CD8-positive, alpha-beta memory T cell (primary cell): Measurements from ENCODE around the gene REEP1. TPM values are rescaled to one million over a fixed set of nuclear protein-coding genes. Genes with fewer than 3 reads are reported as not detected.
A peak's percentile ranks its signal among the peaks of the same experiment; 100 is the strongest.

Source experiments
- CTCF ChIA-PET: fragments of 350-600 bp; sonication (Branson Sonifier 250); formaldehyde crosslinking; loops from one replicate; lab custom pipeline; 2021; ENCODE audit warnings: antibody characterized with exemption; lab: Charles Lee
- POLR2A ChIA-PET: fragments of 350-600 bp; sonication (Branson Sonifier 250); formaldehyde crosslinking; loops from one replicate; lab custom pipeline; 2021; ENCODE audit warnings: antibody characterized with exemption; lab: Charles Lee
- DNase-seq, 5 donors: peaks; one replicate each; pipeline versions ENCODE4 v3.0.0 to v3.0.0-alpha.2; 2020 to 2022; ENCODE audit warnings: mixed read lengths in 1 of 5
- H3K27ac ChIP-seq: one replicate; pipeline ENCODE4 v1.7.0; 2013; ENCODE audit warnings: low read depth, mild to moderate bottlenecking, low read length, moderate library complexity
- H3K27me3 ChIP-seq: 2 replicates; pipeline ENCODE4 v1.7.0; 2013; ENCODE audit warnings: low read length, mild to moderate bottlenecking; ENCODE audit not compliant: insufficient read depth, poor library complexity, severe bottlenecking
- H3K36me3 ChIP-seq: 2 replicates; pipeline ENCODE4 v1.7.0; 2013; ENCODE audit warnings: mild to moderate bottlenecking, low read length, moderate library complexity; ENCODE audit not compliant: insufficient read depth
- H3K4me1 ChIP-seq: 2 replicates; pipeline ENCODE4 v1.7.0; 2013; ENCODE audit warnings: mild to moderate bottlenecking, low read length, moderate library complexity; ENCODE audit not compliant: insufficient read depth
- H3K4me3 ChIP-seq: 2 replicates; pipeline ENCODE4 v1.7.0; 2013; ENCODE audit warnings: mild to moderate bottlenecking, low read length
- H3K9me3 ChIP-seq: 2 replicates; pipeline ENCODE4 v1.7.0; 2013; ENCODE audit warnings: mild to moderate bottlenecking, low read length
- H3K27ac Mint-ChIP-seq, 8 donors: one replicate each; pipeline ENCODE4 v1.8.0; 2020 to 2021; ENCODE audit warnings: mixed read lengths in 8 of 8, mild to moderate bottlenecking in 6 of 8, inconsistent platforms in 3 of 8, moderate library complexity in 3 of 8
- H3K27me3 Mint-ChIP-seq, 2 donors: one replicate each; pipeline ENCODE4 v1.8.0; 2020 to 2021; ENCODE audit warnings: mixed read lengths in 2 of 2, mild to moderate bottlenecking in 1 of 2, moderate library complexity in 1 of 2
- H3K36me3 Mint-ChIP-seq, 3 donors: one replicate each; pipeline ENCODE4 v1.8.0; 2020 to 2021; ENCODE audit warnings: mixed read lengths in 3 of 3, inconsistent platforms in 1 of 3, mild to moderate bottlenecking in 1 of 3
- H3K4me1 Mint-ChIP-seq, 3 donors: one replicate each; pipeline ENCODE4 v1.8.0; 2020 to 2021; ENCODE audit warnings: mixed read lengths in 3 of 3, inconsistent platforms in 1 of 3, mild to moderate bottlenecking in 1 of 3
- H3K4me3 Mint-ChIP-seq, 7 donors: one replicate each; pipeline ENCODE4 v1.8.0; 2020 to 2021; ENCODE audit warnings: mixed read lengths in 7 of 7, mild to moderate bottlenecking in 6 of 7, moderate library complexity in 4 of 7, inconsistent platforms in 2 of 7
- H3K9me3 Mint-ChIP-seq, 5 donors: one replicate each; pipeline ENCODE4 v1.8.0; 2020 to 2022; ENCODE audit warnings: mixed read lengths in 5 of 5, mild to moderate bottlenecking in 3 of 5, moderate library complexity in 2 of 5, inconsistent platforms in 1 of 5
- polyA plus RNA-seq: library from polyadenylated mRNA; unstranded; fragments of 300-500 nt; fragmentation: Illumina TruSeq; gene quantifications from one replicate; pipeline ENCODE4 v1.2.3, GENCODE V29; 2021
- total RNA-seq, 2 experiments: library from RNA; stranded (reverse); gene quantifications; one replicate each; pipeline ENCODE4 v1.2.3, GENCODE V29; 2021

Gene REEP1
- total and polyA plus RNA-seq, 3 experiments from 2014 or later: 0.20 to 0.28 TPM; not detected in 1

DNA sequence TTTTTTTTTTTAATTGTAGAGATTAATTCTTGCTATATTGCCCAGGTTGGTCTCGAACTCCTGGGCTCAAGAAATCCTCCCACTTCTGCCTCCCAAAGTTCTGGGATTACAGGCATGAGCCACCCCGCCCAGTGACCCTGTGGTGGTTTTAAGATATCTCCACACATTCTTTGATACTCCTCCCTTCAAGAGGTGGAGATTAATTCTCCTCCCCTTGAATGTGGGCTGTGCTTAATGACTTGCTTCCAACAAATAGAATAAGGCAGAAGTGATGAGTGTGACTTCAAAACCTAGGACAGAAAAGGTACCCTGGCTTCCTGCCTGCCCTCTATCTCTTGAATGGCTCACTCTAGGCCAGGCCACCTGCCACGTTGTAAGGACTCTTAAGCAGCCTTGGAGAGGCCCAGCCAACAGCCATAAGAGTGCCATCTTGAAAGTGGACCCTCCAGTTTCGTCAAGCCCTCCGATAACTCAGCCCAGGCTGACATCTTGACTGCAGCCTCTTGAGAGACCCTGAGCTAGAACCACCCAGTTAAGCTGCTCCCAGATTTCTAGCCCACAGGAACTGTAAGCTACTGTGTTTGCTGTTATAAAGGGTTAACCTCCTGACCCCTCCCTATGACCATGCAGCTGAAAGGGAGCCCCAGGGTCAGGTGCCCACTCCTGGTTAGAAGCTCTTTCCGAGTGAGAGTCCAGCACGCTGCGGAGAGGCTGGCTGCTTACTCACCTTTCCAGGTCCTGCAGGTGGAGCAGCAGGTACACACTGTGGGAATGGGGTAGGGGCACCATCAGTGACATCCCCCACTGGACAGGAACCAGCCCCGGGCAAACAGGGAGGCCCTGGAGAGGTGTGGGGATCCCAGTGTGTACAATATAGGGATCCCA, 110.5 kb downstream of the REEP1 start:
- H3K9me3 ChIP-seq: no peaks in the 10 kb centered on the region
- POLR2A ChIA-PET: no interaction called here
- no peaks in the 10 kb centered on the region for H3K27me3 ChIP-seq
- no peak overlapping the region for H3K27ac ChIP-seq
- H3K4me1 ChIP-seq: peaks cover 10% of the 10 kb centered on the region
- Mint-ChIP-seq H3K36me3 (peaks cover 0 to under 1% (median 0%) of the 10 kb centered on the region in 3 donors), H3K4me1 (peaks cover 0 to 8% (median 0%) of the 10 kb centered on the region in 3 donors), H3K9me3 (no peaks in the 10 kb centered on the region), H3K27me3 (peaks cover 1 to 2% of the 10 kb centered on the region in 2 donors), H3K4me3 (no peak overlapping the region), H3K27ac (no peak overlapping the region)
- no peaks in the 10 kb centered on the region for H3K36me3 ChIP-seq
- DNase-seq: no peak
- CTCF ChIA-PET: no interaction called here
- H3K4me3 ChIP-seq: no peak overlapping the region

DNA sequence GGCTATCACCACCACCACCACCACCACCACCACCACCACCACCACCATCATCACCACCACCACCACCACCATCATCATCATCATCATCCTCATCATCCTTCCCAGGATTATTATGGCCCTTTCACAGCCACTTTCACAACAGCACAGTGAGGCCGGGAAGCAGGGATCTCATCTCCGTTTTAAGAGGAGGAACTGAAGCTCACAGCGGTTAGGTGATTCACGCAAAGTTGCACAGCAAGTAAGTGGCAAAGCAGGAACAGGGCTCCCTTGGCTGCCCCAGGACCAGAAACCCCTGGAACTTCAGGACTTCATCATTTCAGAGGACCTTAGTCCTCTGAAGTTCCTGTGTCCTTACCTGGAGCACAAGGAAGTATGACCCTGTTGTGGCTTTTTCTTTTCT, 111.4 kb downstream of the REEP1 start:
- CTCF ChIA-PET: no interaction called here
- peaks cover 10% of the 10 kb centered on the region for H3K4me1 ChIP-seq
- Mint-ChIP-seq H3K9me3 (no peaks in the 10 kb centered on the region), H3K4me1 (peaks cover 0 to 8% (median under 1%) of the 10 kb centered on the region in 3 donors), H3K27ac (peak overlapping the region in 1 of 8 donors; percentile 95), H3K36me3 (no peaks in the 10 kb centered on the region), H3K4me3 (no peak overlapping the region), H3K27me3 (peaks cover 0 to 2% of the 10 kb centered on the region in 2 donors)
- H3K4me3 ChIP-seq: no peak overlapping the region
- no peak for DNase-seq
- no peaks in the 10 kb centered on the region for H3K9me3 ChIP-seq
- H3K27ac ChIP-seq: no peak overlapping the region
- no peaks in the 10 kb centered on the region for H3K27me3 ChIP-seq
- POLR2A ChIA-PET: no interaction called here
- H3K36me3 ChIP-seq: no peaks in the 10 kb centered on the region

DNA sequence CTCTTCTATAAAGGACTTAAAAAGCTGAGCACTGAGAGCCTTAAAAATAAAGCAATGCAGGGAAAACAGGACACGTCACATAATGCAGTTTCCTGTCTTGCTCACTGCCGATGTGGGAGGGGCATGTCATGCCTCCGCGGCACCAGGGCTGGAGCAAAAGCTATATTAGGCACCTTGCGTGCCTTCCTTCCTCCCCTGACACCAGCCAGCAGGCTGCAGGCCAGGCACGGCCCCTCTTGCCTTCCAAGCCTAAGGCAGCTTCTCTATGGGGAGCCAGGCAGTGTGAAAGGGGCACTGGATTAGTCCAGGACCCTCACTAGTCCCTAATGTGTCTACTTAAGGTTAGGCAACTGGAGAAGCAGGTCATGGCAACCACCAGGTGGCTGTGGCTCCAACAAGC, 111.8 kb downstream of the REEP1 start:
- peak overlapping the region in 1 of 8 donors; percentile 95 for H3K27ac Mint-ChIP-seq
- peaks cover 0 to 2% of the 10 kb centered on the region in 2 donors for H3K27me3 Mint-ChIP-seq
- peaks cover 10% of the 10 kb centered on the region for H3K4me1 ChIP-seq
- H3K27ac ChIP-seq: no peak overlapping the region
- peaks cover 0 to 8% (median 3%) of the 10 kb centered on the region in 3 donors for H3K4me1 Mint-ChIP-seq
- no peaks in the 10 kb centered on the region for H3K36me3 Mint-ChIP-seq
- H3K36me3 ChIP-seq: no peaks in the 10 kb centered on the region
- ChIA-PET CTCF (no interaction called here), POLR2A (no interaction called here)
- peak in 2 of 5 donors; percentile 8 to 25 for DNase-seq
- H3K4me3 ChIP-seq: no peak overlapping the region
- no peak overlapping the region for H3K4me3 Mint-ChIP-seq
- H3K27me3 ChIP-seq: no peaks in the 10 kb centered on the region
- no peaks in the 10 kb centered on the region for H3K9me3 Mint-ChIP-seq
- H3K9me3 ChIP-seq: no peaks in the 10 kb centered on the region

DNA sequence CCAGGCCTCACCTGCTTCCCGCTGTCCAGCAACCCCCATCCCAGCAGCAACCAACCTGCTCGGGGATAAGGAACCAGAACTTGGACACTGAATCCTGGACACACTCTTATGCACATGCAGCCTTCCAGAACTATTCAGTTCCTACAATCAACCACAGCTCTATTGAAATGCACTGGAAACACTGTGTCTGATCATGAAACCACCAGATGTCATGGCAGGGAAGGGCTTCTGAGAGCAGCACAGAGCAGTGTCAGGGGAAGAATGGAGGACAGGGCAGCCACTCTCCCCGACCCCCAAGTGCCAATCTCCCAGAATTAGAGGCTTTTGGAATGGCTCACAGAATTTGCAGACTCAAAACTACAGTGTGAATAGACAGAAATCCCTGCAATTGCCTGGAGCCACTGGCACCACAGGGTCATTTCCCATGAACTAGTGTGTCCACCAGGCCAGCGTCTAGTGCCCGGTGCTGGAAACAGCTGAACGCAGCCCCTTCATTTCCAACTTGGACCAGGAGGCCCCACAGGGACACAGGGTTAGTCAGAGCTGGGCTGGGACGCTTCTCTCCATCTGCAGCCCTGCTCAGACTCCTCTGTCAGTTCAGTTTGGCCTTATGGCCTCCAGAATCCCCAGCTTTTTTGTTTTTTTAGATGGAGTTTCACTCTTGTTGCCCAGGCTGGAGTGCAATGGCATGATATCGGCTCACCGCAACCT, 112.6 kb downstream of the REEP1 start:
- Mint-ChIP-seq H3K4me1 (peaks cover 0 to 8% (median 3%) of the 10 kb centered on the region in 3 donors), H3K9me3 (no peaks in the 10 kb centered on the region), H3K4me3 (no peak overlapping the region), H3K27me3 (no peaks in the 10 kb centered on the region), H3K27ac (no peak overlapping the region), H3K36me3 (no peaks in the 10 kb centered on the region)
- ChIA-PET POLR2A (no interaction called here), CTCF (no interaction called here)
- Histone ChIP-seq H3K4me3 (no peak overlapping the region), H3K9me3 (no peaks in the 10 kb centered on the region), H3K27me3 (no peaks in the 10 kb centered on the region), H3K4me1 (peaks cover 10% of the 10 kb centered on the region), H3K27ac (no peak overlapping the region), H3K36me3 (no peaks in the 10 kb centered on the region)
- no peak for DNase-seq

DNA sequence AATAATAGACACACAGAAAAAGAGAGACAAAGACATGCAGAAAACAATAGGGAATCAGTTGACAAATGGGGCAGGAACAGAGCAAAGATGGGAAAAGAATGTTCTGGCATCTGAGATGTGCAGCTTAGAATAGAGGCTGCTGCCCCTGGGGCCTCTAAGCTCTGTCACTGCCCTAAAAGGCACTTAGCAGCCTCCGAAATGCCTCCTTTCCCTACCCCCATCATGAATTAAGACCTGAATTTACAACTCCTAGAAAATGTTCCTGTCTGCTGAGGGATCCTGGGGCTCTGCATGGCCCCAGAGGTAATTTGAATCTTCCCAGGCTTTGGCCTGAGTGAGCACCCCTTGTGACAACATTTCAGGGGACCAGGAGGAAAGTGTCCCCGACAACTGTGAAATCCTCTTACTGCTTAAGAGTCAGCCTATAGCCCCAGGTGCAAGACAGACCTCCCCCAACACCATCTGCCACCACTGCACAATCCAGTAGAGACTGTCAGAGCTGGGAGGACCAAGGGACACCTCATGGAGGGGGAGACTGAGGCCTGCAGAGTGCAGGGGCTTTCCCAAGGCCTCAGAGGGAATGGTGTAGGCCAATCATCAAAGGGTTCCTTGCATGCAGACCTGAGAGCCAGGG, 113.4 kb downstream of the REEP1 start:
- H3K27me3 ChIP-seq: no peaks in the 10 kb centered on the region
- Mint-ChIP-seq H3K4me3 (peak overlapping the region in 1 of 7 donors; percentile 42), H3K9me3 (no peaks in the 10 kb centered on the region), H3K27ac (peak overlapping the region in 1 of 8 donors; percentile 62), H3K36me3 (no peaks in the 10 kb centered on the region), H3K27me3 (no peaks in the 10 kb centered on the region), H3K4me1 (peaks cover 0 to 8% (median 3%) of the 10 kb centered on the region in 3 donors)
- H3K36me3 ChIP-seq: no peaks in the 10 kb centered on the region
- ChIA-PET POLR2A (no interaction called here), CTCF (interaction anchor here (0.6 kb wide), 1 partner anchor 145 kb away, joined by 3 read pairs; no protein-coding TSS in a partner anchor)
- peaks cover 10% of the 10 kb centered on the region for H3K4me1 ChIP-seq
- no peak overlapping the region for H3K27ac ChIP-seq
- H3K9me3 ChIP-seq: no peaks in the 10 kb centered on the region
- H3K4me3 ChIP-seq: no peak overlapping the region
- no peak for DNase-seq

DNA sequence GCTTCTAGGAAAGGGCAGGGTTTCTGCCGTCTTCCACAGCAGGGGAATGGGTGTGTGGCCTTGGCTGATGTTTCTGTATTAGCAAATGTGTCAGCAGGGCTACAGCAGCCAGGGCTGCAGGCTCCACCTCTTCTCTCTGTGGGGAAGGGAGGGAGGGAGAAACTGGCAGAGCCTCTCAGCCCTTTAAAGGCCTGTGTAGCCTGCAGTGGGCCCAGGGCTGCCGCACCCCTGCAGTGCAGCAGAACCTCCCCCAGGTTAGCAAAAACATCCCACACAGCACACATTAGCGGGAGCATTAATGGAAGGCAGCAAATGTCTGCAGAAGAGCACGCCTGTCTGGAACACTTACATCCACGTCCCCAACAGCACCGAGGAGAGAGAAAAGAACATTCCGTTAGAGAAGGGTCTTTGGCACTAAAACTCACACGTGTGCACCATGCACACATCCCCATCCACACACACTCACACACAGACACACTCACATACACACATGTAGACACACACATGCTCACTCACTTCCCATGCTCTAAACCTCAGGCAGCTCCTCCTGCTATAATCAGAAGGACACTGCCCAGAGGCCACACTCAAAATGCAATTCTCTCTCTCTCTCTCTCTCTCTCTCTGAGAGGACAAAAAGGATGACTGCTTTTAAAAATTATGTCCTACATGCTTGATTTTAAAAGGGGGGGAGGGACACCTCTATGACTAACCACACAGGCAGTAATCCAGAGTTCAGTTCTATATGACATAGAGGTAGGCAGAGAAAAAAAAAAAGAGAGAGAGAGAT, 114.1 kb downstream of the REEP1 start:
- POLR2A ChIA-PET: no interaction called here
- Mint-ChIP-seq H3K27ac (peak overlapping the region in 1 of 8 donors; percentile 63), H3K9me3 (no peaks in the 10 kb centered on the region)

DNA sequence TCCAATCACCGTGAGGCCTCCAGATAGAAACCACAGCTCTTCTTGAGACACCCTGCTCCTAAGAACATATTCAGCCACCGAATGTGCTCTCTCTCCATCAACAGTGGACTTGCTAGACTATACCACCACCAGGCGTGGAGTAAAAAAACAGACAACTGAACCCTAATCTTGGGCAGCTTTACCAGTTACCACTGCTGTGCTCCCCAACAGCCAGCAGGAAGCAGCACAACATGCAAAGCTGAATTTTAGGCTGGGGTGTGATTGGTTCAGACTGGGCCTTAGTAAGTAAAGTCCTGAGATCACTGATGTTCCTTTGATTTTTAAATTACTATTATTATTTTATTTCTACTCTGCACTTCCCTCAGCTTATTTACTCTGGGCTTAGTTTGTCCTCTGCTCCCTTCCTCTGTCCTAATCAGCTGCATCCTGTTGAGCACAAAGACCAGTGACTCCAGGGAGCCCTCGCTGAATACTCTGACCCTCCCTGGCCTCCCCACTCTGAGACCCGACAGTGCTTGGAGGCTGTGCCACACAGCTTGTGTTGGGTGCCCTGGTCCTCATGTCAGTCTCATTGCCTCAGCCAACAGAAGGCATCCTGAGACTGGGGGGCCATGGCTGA, 116.3 kb downstream of the REEP1 start:
- Histone ChIP-seq H3K27ac (no peak overlapping the region), H3K4me3 (no peak overlapping the region), H3K36me3 (no peaks in the 10 kb centered on the region), H3K4me1 (peaks cover 10% of the 10 kb centered on the region), H3K27me3 (no peaks in the 10 kb centered on the region), H3K9me3 (no peaks in the 10 kb centered on the region)
- peak overlapping the region in 2 of 8 donors; percentile 37 to 56 for H3K27ac Mint-ChIP-seq
- CTCF ChIA-PET: interaction anchor here (0.7 to 1.6 kb wide), 7 partner anchors 9 to 152 kb away, joined by 3 to 4 read pairs (median 3); no protein-coding TSS in a partner anchor
- H3K4me3 Mint-ChIP-seq: no peak overlapping the region
- peaks cover 0 to 8% (median 3%) of the 10 kb centered on the region in 3 donors for H3K4me1 Mint-ChIP-seq
- no peaks in the 10 kb centered on the region for H3K9me3 Mint-ChIP-seq
- H3K27me3 Mint-ChIP-seq: no peaks in the 10 kb centered on the region
- peak in 2 of 5 donors; percentile 12 to 46 for DNase-seq
- POLR2A ChIA-PET: no interaction called here
- H3K36me3 Mint-ChIP-seq: no peaks in the 10 kb centered on the region

More for the DNA sequence above, 114.1 kb downstream of the REEP1 start:
- DNase-seq: no peak
- Histone ChIP-seq H3K9me3 (no peaks in the 10 kb centered on the region), H3K36me3 (no peaks in the 10 kb centered on the region), H3K4me3 (no peak overlapping the region), H3K27ac (no peak overlapping the region), H3K4me1 (peaks cover 10% of the 10 kb centered on the region), H3K27me3 (no peaks in the 10 kb centered on the region)
- no peaks in the 10 kb centered on the region for H3K36me3 Mint-ChIP-seq
- CTCF ChIA-PET: interaction anchor here (0.6 kb wide), 1 partner anchor 145 kb away, joined by 3 read pairs; no protein-coding TSS in a partner anchor
- H3K4me3 Mint-ChIP-seq: no peak overlapping the region
- H3K4me1 Mint-ChIP-seq: peaks cover 0 to 8% (median 3%) of the 10 kb centered on the region in 3 donors
- no peaks in the 10 kb centered on the region for H3K27me3 Mint-ChIP-seq
